Left forelimb (tissue), 1 donor: ENCODE data around the gene PSTPIP1.

Source experiments
- DNase-seq: peaks from one replicate; pipeline ENCODE4 v3.0.0-alpha.2; 2018; ENCODE audit warnings: low spot score

The PSTPIP1 gene

GRCh38 chr15:77070180-77070494 is 75.2 kb downstream of the PSTPIP1 start:
- no peak for DNase-seq

- peak; percentile 96 for DNase-seq
Measured at GRCh38 chr15:77070495-77071304, 75.8 kb downstream of the PSTPIP1 start, which contains the start of gene TSPAN3. Gene TSPAN3, minus strand, starts transcription at chr15:77071109. Its CDS starts 155 bp downstream, at chr15:77070954.

- no peak for DNase-seq
Measured at GRCh38 chr15:77071305-77072223, 76.6 kb downstream of the PSTPIP1 start.

- no peak for DNase-seq
Measured at GRCh38 chr15:77074350-77074749, 79.4 kb downstream of the PSTPIP1 start.

GRCh38 chr15:77075528-77075927 is 80.6 kb downstream of the PSTPIP1 start:
- no peak for DNase-seq

- DNase-seq: no peak
Measured at GRCh38 chr15:77076323-77076915, 81.5 kb downstream of the PSTPIP1 start.

- no peak for DNase-seq
Measured at GRCh38 chr15:77081971-77082370, 87.0 kb downstream of the PSTPIP1 start.

GRCh38 chr15:77083381-77084160 is 88.6 kb downstream of the PSTPIP1 start:
- no peak for DNase-seq

- DNase-seq: no peak
Measured at GRCh38 chr15:77084436-77084835, 89.5 kb downstream of the PSTPIP1 start.

GRCh38 chr15:77085297-77085696 is 90.4 kb downstream of the PSTPIP1 start:
- DNase-seq: no peak
